AG09309 (cell line): Measurements from ENCODE around the gene PIGU.

ENCODE experiments used
- DNase-seq: peaks from one replicate; pipeline ENCODE4 v3.0.0-alpha.2; 2010; ENCODE audit warnings: low read depth
- H3K4me3 ChIP-seq: 2 replicates; pipeline ENCODE4 v1.5.1; 2011; ENCODE audit warnings: mild to moderate bottlenecking, low read depth, low read length, moderate library complexity; ENCODE audit not compliant: control insufficient read depth
- TF ChIP-seq, protein P1 (sequence below): IDR thresholded peaks from 2 replicates; pipeline ENCODE4 v1.5.1; 2011; ENCODE audit warnings: mild to moderate bottlenecking, low read depth, low read length, inconsistent platforms; ENCODE audit not compliant: insufficient read depth, control insufficient read depth; ENCODE audit errors: missing control alignments

The PIGU gene

DNA sequence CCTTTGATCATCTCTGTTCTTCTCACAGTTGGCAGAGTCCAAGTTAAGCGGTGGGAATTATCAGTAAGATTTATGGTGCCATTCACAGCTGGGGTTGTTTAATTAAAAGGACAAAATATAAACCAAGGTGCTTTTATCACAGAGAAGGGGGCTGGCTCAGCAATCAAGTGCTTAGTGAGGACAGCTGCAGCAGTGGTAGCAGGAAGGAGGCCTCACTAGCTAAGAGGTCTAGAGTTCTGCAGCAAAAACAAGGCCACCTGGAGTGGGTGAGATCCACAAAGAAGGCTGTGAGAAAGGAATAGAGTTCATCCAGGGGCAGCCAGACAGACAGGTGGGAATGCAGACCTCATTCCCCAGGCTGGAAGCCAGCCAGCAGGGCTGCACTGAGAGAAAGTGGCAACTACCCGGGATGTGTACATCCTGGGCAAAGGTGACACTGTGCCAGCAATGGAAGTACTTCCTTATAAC lies 37.1 kb downstream of the PIGU start:
- DNase-seq = no peak
- no peak overlapping the region for H3K4me3 ChIP-seq
- TF ChIP-seq, protein P1, sequence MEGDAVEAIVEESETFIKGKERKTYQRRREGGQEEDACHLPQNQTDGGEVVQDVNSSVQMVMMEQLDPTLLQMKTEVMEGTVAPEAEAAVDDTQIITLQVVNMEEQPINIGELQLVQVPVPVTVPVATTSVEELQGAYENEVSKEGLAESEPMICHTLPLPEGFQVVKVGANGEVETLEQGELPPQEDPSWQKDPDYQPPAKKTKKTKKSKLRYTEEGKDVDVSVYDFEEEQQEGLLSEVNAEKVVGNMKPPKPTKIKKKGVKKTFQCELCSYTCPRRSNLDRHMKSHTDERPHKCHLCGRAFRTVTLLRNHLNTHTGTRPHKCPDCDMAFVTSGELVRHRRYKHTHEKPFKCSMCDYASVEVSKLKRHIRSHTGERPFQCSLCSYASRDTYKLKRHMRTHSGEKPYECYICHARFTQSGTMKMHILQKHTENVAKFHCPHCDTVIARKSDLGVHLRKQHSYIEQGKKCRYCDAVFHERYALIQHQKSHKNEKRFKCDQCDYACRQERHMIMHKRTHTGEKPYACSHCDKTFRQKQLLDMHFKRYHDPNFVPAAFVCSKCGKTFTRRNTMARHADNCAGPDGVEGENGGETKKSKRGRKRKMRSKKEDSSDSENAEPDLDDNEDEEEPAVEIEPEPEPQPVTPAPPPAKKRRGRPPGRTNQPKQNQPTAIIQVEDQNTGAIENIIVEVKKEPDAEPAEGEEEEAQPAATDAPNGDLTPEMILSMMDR = no peak

DNA sequence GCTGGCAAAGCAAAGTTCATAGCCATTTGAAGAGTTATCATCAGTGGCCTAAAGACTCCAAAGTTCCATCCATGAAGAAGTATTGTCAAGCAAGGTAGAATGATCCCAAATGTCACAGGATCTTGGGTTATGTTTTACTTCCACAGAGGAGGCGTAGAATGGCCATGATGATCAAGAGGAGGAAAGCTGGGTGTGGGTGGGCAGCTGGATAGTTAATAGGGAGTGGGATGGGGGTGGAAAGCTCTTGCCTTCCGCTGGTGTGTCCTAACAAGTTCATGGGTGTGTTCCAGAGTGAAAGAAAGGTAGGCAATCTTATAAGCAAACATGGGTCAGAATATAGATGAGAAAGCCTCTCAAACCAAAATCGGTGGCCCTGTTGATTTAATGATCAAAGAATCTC lies 38.4 kb downstream of the PIGU start:
- DNase-seq = no peak
- no peak overlapping the region for H3K4me3 ChIP-seq
- TF ChIP-seq, protein P1 = no peak

DNA sequence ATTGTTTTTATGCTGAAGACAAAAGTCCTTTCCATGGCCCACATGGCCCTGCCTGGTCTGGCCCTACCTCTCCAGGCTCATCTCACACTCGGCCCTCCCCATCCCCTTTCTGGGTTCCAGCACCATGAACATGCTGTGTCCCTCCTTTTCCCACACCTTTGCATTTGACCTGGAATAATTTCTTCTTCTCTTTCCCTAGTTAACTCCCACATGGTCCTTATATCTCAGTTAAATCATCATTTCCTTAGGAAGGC lies 38.9 kb downstream of the PIGU start:
- TF ChIP-seq, protein P1 = no peak
- no peak for DNase-seq
- no peak overlapping the region for H3K4me3 ChIP-seq

DNA sequence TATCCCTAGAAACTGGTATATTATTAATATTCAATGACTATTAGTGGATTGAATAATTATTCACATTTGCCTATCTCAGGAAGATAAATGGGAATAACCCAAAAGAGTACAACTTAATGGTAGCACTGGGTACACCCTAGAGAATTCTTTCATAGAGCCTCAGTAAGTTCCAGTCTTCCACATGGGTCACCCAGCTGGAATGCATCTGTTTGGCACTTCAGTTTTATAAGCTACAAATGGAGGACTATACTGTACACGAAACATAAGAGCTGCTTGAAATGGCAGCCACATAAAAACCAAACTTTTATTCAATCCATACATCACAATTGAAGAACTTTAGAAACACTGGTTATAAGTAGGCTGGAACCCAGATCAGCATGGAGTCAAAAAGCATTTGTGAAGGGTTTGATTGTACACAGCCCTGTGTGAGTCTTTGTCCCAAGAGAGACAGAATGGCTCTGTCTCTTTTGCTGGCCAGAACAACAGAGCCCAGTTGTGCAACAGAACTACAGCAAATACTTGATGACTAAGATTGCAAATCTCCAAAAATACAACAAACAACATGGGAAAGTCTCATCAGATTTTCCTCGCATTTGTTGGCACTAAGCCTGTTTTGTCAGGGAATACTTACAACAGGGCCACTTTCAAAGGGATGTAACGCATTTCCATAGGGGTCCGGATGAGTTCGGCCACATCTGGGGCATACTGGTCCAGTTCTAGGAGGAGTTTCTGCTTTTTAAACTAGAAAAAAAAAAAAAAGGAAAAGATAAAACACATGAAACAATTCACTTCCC lies 39.5 kb downstream of the PIGU start:
- TF ChIP-seq, protein P1 = no peak
- no peak overlapping the region for H3K4me3 ChIP-seq
- DNase-seq = peak; percentile 66

DNA sequence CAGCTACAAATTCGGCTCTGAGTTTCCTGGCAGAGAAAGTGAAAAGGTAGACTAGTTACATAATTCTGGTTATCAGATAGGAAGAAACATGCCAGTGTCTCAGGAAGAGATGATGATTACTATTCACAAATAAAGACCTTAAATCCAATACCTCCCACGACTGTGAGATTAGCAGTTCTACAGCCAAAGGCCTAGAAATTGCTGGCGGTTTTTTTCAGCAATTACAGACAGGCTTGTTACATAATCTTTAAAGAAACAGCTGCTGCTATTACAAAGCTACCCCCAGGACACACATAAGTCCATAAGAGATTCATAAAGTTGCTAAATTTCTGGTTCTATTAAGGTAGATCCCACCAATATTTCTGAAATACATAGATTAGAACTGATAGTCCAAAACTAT lies 40.2 kb downstream of the PIGU start:
- TF ChIP-seq, protein P1 = no peak
- H3K4me3 ChIP-seq = no peak overlapping the region
- DNase-seq = no peak

DNA sequence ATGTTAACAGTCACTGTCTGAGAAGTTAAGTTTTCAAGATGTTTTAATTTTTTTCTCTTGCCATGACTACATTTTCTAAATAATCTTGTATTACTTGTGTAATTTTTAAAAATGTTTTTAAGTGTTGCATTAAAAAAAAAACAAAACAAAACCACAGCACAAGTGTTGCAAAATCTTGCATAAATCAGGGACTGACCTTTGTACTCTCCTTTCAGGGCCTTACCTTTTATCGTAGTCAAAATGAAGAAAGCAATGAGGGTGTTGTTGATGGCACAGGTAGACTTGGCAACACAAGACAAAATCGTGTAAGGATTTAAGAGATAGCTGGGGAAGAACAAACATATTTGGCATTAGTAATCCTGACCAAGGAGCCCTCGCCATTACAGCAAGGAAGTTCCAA lies 42.5 kb downstream of the PIGU start:
- DNase-seq = no peak

More for the DNA sequence above, 42.5 kb downstream of the PIGU start:
- no peak overlapping the region for H3K4me3 ChIP-seq
- TF ChIP-seq, protein P1 = no peak
